HFFc6 (cell line): ENCODE data around the gene DIPK1A. TPM values are rescaled to one million over a fixed set of nuclear protein-coding genes. Genes with fewer than 3 reads are reported as not detected.

Source experiments
- DNase-seq: peaks from one replicate; pipeline ENCODE4 v3.0.0-alpha.2; 2018
- H3K27ac Mint-ChIP-seq: 2 replicates; pipeline ENCODE4 v1.8.0; 2020; ENCODE audit warnings: mild to moderate bottlenecking, mixed read lengths
- H3K27me3 Mint-ChIP-seq: 2 replicates; pipeline ENCODE4 v1.8.0; 2021; ENCODE audit warnings: mild to moderate bottlenecking, moderate library complexity, mixed read lengths; ENCODE audit not compliant: insufficient read depth
- H3K36me3 Mint-ChIP-seq: 2 replicates; pipeline ENCODE4 v1.8.0; 2021; ENCODE audit warnings: low read depth, mixed read lengths
- H3K4me1 Mint-ChIP-seq: 2 replicates; pipeline ENCODE4 v1.8.0; 2020; ENCODE audit warnings: low read depth, mixed read lengths
- H3K4me3 Mint-ChIP-seq: 2 replicates; pipeline ENCODE4 v1.8.0; 2020; ENCODE audit warnings: mild to moderate bottlenecking, moderate library complexity, mixed read lengths
- H3K9me3 Mint-ChIP-seq: 2 replicates; pipeline ENCODE4 v1.8.0; 2020; ENCODE audit warnings: mild to moderate bottlenecking, mixed read lengths
- CTCF ChIP-seq: fragments of 200-600 bp; sonication (generic); IDR thresholded peaks from 2 replicates; pipeline ENCODE4 v1.5.0; 2021; ENCODE audit warnings: antibody characterized with exemption, mild to moderate bottlenecking
- total RNA-seq, 6 experiments: library from RNA; stranded (reverse); fragmentation: NEBNext Ultra II Directional; extraction: Animal tissue kit (Norgen Biotek cat#: 25700); gene quantifications; 2 replicates in 1 of 6; 3 replicates in 5 of 6; pipeline ENCODE4 v1.2.3, GENCODE V29; 2021

The DIPK1A gene
- total RNA-seq, 6 experiments from 2014 or later = 18.9 to 24.5 (median 21.9) TPM

- H3K4me3 Mint-ChIP-seq = peak overlapping the region; percentile 71; the same call in 1 of the 2 replicates
- H3K36me3 Mint-ChIP-seq = no peaks in the 10 kb centered on the region
- no peaks in the 10 kb centered on the region for H3K27me3 Mint-ChIP-seq
- DNase-seq = no peak
- TF ChIP-seq CTCF = no peak
- H3K4me1 Mint-ChIP-seq = peaks cover 51% of the 10 kb centered on the region
- peak overlapping the region; percentile 94 for H3K27ac Mint-ChIP-seq
- no peaks in the 10 kb centered on the region for H3K9me3 Mint-ChIP-seq
Measured at GRCh38 chr1:92805216-92805615, 156.0 kb downstream of the DIPK1A start.

GRCh38 chr1:92804721-92805201, 156.5 kb downstream of the DIPK1A start:
- Mint-ChIP-seq H3K27me3 (no peaks in the 10 kb centered on the region), H3K4me1 (peaks cover 49% of the 10 kb centered on the region), H3K36me3 (no peaks in the 10 kb centered on the region), H3K9me3 (no peaks in the 10 kb centered on the region), H3K27ac (peak overlapping the region; percentile 94), H3K4me3 (peak overlapping the region; percentile 71)
- no peak for TF ChIP-seq CTCF
- DNase-seq = peak; percentile 97

- no peak overlapping the region for H3K4me3 Mint-ChIP-seq
- H3K27ac Mint-ChIP-seq = no peak overlapping the region
- H3K27me3 Mint-ChIP-seq = no peaks in the 10 kb centered on the region
- no peak for DNase-seq
- no peaks in the 10 kb centered on the region for H3K9me3 Mint-ChIP-seq
- H3K36me3 Mint-ChIP-seq = no peaks in the 10 kb centered on the region
- peaks cover 38% of the 10 kb centered on the region for H3K4me1 Mint-ChIP-seq
- no peak for TF ChIP-seq CTCF
Measured at GRCh38 chr1:92803140-92803887, 157.9 kb downstream of the DIPK1A start.

GRCh38 chr1:92797961-92798360, 163.3 kb downstream of the DIPK1A start:
- Mint-ChIP-seq H3K4me1 (peaks cover 29% of the 10 kb centered on the region), H3K27me3 (peaks cover 3% of the 10 kb centered on the region; the same call in 1 of the 2 replicates), H3K9me3 (no peaks in the 10 kb centered on the region), H3K36me3 (0 out of 2 replicates have a peak, but pooled peaks cover 4% of the 10 kb centered on the region), H3K4me3 (no peak overlapping the region), H3K27ac (no peak overlapping the region; the same call in 1 of the 2 replicates)
- TF ChIP-seq CTCF = no peak
- DNase-seq = peak; percentile 30

- H3K27me3 Mint-ChIP-seq = peaks cover 5% of the 10 kb centered on the region
Measured at GRCh38 chr1:92797297-92797696, 164.0 kb downstream of the DIPK1A start.

More at GRCh38 chr1:92797297-92797696, 164.0 kb downstream of the DIPK1A start:
- Mint-ChIP-seq H3K4me1 (peaks cover 34% of the 10 kb centered on the region), H3K27ac (no peak overlapping the region), H3K9me3 (no peaks in the 10 kb centered on the region), H3K36me3 (0 out of 2 replicates have a peak, but pooled peaks cover 4% of the 10 kb centered on the region), H3K4me3 (no peak overlapping the region)
- no peak for TF ChIP-seq CTCF
- DNase-seq = no peak
